GM18519 (cell line): ENCODE measurements around the gene POLE3.
"Not testable (repeated sequence)": the region's sequence is repeated elsewhere in the genome, so short reads cannot be mapped to it uniquely, and the experiment has no call there.

ENCODE experiments used
- ATAC-seq: cut with Tn5 transposase; IDR thresholded peaks from one replicate; pipeline ENCODE4 v1.9.1; 2021; ENCODE audit warnings: mild to moderate bottlenecking, moderate library complexity; ENCODE audit not compliant: unreplicated experiment, low FRiP score

Gene POLE3

GRCh38 chr9:113379094-113379828 lies 31.2 kb downstream of the POLE3 start:
- not testable (repeated sequence) for ATAC-seq

GRCh38 chr9:113376634-113377567 lies 33.6 kb downstream of the POLE3 start, which contains the start of gene HDHD3:
TSS of gene HDHD3 (minus strand) at chr9:113376986. CDS start at chr9:113374354, 2,632 bp downstream.
- peak; percentile 63 for ATAC-seq

DNA sequence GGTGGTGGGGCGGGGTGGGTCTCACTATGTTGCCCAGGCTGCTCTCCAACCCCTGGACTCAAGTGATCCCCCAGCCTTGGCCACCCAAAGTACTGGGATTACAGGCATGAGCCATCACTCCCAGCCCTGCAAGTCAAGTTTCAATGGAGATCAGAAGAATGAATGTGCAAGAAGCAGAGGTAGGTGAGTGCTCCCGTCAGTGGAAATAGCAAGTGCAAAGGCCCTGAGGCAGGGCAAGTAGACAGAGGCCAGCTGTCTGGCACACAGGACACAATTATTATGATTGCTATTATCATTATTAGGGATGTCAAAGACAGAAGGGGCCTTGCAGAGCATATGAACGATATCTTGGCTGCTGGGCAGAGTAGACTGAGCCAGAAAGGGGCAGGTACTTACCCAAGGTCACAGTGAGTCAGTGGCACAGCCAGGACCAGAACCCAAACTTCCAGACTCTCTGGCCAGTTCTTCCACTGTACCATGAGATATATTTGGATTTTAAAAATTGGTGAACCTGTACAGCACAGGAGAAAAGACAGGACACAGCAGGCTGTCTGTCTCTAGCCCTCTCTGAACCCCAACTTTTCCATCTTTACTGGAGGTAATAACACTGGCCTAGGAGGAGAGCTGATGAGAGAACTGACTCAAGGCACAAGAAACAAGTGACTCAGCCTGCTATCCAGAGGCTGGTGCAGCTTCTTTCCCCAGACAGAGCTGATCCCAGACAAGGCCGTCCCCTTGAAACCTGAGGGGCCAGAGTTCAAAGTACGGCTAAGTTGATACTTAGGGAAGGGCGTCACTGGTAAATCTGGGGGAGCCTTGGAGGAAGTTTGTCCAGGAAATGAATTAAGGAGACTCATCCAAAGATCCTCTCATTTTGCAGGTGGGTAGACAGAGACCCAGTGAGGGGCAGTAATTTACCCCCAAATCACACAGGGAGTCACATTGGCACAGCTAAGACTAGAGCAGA lies 35.1 kb downstream of the POLE3 start:
- no peak for ATAC-seq

DNA sequence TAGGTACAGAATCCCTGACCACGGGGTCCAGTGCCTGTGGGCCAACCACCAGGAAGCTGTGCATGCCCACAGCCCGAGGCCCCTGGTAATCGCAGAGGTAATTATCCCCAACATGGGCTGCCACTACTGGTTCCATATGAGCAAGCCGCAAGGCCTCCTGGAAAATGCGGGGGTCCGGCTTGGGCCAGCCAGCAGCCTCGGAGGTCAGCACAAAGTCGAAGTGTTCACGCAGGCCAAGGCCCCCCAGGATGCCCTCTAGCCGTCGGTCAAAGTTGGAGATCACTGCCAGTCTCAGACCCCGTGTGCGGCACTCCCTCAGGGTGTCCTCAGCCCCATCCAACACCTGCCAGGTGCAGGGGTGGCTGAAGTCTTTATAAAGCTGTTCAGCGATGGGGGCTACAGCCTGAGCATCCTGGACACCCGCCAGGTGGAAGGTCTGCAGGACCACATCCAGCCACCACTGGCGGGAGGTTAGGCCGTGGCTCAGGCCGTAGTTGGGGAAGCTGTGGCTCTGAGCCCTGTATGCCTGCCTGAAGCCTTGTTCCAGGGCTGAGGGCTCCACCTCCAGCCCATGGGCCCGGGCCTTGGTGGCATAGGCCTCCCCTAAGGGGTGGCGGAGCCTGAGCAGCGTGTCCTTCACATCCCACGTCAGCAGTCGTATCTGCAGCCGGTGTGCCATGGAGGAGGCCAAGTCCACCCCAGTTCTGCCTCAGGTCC lies 36.6 kb downstream of the POLE3 start:
- ATAC-seq, result no peak

DNA sequence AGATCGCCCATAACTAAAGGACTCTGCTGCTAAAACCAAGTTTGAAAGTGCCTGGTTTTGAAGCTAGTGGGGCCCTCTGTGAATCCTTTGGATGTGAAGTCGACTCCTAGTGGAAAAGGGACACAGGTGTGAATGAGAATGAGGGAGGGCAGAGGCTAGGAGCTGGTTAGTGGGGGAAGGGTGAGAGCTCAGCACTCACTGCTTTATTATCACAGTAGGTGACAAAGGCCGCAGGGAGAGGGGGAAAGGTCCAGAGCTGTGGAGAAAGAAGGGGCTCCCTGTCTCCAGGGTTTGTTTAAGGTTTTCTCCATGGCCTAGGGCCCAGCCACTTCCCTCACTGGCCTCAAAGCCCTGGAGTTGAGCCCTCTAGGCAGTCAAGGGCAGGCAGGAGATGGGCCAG lies 37.2 kb downstream of the POLE3 start:
- no peak for ATAC-seq

DNA sequence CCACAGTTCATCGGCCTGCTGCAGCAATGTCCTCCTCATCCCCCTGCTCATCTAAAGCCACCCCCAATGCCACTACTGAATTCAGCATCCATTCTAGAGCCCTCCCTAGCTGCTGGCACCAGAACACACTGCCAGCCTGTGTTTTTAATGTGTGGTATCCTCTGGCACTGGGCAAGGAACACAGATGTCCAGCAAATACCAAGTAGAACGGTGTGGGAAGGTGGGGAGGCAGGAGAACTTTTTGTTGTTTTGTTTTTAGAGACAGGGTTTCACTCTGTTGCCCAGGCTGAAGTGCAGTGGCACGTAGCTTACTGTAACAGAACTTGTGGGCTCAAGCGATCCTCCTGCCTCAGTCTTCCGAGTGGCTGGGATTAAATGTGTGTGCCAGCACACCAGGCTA lies 38.4 kb downstream of the POLE3 start:
- no peak for ATAC-seq

DNA sequence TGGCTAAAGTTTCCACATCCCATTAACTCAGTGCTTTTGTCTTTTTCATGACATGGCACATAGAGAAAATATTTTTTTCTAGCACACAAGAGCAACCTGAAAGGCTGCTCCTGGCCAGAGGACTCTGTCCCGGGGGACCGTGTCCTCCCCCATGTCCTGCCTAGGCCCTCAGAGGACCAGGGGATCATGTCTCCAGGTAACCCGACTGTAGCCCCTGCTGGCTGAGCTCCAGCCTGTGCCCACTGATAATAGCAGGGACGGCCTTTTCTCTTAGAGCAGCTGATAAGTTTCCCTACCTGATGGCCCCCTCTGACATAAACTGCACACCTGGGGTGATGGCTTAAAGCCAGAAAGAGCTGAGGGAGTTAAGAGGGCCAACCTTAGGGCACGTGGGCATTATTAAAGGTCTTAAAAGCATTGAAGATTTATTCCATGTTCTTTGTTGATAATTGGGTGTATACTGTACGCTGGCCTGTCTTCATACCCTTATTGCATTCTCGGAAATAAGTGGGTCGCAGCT lies 39.6 kb downstream of the POLE3 start:
- no peak for ATAC-seq

DNA sequence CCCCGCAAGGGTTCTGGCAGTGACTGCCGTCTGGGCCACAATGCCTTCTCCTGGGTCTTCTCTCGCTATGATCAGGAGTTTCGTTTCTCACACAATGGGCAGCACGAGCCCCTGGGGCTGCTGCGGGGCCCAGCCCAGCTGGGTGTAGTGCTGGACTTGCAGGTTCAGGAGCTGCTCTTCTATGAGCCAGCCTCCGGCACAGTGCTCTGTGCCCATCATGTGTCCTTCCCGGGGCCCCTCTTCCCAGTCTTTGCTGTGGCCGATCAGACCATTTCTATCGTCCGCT lies 40.7 kb downstream of the POLE3 start:
- no peak for ATAC-seq

- ATAC-seq, result no peak
These were observed 41.3 kb downstream of the POLE3 start for GRCh38 chr9:113368982-113369854.

DNA sequence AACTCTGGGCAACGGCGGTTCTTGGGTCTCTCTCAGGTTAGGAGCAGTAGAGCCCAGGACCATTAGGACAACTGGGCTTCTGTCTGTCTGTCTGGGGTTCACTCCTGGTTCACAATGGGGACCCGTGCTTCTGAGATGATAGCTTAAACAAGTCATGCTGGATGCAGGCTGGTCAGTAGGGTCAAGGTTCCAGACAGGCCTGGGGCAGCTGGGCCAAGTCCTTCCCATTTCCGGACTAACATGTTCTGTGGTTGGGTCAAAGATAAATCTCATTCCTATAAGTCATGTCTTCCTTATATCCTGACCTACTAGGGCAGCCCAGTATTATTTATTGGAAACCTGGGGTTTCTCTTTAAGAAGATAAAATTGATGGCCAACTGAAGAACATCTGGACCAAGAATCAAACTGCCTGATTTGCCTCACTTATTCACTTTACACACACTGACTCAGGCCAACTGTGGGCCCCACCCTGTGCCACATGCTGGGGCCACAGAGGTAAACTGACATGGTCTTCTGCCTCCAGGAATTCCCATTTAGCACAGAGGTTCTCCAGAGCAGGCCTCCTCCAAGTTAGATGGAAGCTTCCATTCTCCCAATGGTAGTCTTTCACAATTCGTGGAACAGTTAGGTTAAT lies 42.0 kb downstream of the POLE3 start:
- ATAC-seq, result no peak

DNA sequence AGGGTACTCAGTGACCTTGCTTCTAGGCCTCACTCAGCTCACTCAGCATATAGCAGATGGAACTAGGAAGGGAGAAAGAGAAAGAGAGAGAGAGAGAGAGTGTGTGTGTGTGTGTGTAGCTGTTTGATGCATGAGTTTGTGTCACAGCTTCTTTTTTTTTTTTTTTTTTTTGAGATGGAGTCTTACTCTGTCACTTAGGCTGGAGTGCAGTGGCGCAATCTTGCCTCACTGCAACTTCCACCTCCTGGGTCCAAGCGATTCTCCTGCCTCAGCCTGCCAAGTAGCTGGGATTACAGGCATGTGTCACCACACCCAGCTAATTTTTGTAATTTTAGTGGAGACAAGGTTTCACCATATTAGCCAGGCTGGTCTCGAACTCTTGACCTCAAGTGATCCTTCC lies 44.8 kb downstream of the POLE3 start:
- not testable (repeated sequence) for ATAC-seq

GRCh38 chr9:113364951-113365350 lies 45.5 kb downstream of the POLE3 start:
- no peak for ATAC-seq

DNA sequence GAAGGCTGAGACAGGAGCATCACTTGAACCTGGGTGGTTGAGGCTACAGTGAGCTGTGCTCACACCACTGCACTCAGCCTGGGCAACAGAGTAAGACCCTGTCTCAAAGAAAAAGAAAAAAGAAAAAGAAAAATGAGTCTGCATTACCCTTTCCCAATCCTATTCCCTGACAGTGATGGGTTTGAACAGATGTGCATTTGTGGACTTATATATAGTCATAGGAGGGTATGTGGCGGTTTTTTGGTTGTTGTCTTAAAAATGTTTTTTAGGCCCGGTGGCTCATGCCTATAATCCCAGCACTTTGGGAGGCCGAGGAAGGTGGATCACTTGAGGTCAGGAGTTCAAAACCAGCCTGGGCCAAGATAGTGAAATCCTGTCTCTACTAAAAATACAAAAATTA lies 47.1 kb downstream of the POLE3 start:
- ATAC-seq, result no peak

DNA sequence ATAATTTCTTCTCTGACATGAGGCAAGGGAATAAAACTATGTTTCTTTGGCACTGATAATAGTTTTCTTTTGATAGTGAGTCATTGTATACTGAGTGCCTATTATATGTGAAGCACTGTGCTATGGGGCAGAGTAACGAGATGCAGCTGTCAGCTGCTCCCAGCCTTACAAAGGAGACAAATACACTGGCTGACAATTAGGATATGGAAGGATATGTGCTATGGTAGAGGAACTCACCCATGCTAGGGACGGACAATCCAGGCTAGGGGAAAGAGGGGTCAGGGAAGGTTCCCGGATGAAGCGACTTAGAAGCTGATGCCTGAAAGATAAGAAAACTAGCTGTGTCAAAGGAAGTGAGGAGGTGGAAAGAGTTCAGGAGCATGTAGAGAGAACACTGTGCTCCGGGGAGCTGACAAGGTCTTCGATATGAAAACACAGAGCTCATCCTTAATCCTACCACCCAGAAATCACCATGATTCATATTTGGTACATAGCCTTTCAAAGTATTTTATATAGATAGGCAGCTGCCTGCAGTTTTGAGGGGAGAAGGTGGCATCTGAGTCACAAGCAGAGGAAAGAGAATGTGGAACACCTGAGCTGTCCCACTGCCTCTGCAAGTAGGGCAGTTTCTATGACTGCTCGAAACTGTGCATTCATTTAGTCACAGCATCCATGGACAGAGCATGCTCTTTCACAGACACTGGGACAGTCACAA lies 49.0 kb downstream of the POLE3 start:
- ATAC-seq, result no peak

- ATAC-seq, result no peak
These were observed 50.1 kb downstream of the POLE3 start for GRCh38 chr9:113360242-113360842.

- no peak for ATAC-seq
These were observed 51.1 kb downstream of the POLE3 start for GRCh38 chr9:113359385-113359784.
